Hematopoietic multipotent progenitor cell treated with erythropoietin and hydrocortisone succinate and interleukin-3 and kit ligand, for 15 days (in vitro differentiated cells): ENCODE results near the gene CREG2.
A peak's percentile ranks its signal among the peaks of the same experiment; 100 is the strongest.

Experiments
- DNase-seq: peaks from one replicate; pipeline ENCODE4 v3.0.0-alpha.2; 2015; ENCODE audit warnings: low spot score

CREG2 gene, protein sequence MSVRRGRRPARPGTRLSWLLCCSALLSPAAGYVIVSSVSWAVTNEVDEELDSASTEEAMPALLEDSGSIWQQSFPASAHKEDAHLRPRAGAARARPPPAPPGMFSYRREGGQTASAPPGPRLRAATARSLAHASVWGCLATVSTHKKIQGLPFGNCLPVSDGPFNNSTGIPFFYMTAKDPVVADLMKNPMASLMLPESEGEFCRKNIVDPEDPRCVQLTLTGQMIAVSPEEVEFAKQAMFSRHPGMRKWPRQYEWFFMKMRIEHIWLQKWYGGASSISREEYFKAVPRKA

DNA sequence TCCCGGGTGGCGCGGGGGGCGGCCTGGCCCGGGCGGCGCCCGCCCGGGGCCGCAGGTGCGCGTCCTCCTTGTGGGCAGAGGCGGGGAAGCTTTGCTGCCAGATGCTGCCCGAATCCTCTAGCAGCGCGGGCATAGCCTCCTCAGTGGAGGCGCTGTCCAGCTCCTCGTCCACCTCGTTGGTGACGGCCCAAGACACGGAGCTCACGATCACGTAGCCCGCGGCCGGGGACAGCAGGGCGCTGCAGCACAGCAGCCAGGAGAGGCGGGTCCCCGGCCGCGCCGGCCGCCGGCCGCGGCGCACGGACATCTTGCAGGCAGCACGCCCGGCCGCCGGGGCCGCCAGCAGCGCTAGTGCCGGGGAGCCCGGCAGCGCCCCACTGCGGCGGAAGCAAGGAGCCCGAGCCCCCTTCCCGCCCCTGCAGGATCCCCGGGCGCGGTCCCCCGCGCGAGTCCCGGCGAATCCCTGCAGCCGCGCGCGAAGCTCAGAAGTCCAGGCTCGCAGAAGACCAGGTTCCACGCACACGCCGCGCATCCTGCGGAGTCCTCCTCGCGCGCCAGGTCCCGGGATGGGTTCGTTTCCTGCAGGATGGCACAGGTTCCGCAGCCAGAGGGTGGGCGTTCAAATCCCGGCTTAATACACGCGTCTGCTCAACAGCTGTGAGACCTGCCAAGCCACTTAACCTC is at the start of gene CREG2:
Gene CREG2, minus strand, starts transcription at position 353 of the 684 bp plus-strand sequence. Its CDS starts 46 bp downstream, at position 307.
- DNase-seq = no peak

DNA sequence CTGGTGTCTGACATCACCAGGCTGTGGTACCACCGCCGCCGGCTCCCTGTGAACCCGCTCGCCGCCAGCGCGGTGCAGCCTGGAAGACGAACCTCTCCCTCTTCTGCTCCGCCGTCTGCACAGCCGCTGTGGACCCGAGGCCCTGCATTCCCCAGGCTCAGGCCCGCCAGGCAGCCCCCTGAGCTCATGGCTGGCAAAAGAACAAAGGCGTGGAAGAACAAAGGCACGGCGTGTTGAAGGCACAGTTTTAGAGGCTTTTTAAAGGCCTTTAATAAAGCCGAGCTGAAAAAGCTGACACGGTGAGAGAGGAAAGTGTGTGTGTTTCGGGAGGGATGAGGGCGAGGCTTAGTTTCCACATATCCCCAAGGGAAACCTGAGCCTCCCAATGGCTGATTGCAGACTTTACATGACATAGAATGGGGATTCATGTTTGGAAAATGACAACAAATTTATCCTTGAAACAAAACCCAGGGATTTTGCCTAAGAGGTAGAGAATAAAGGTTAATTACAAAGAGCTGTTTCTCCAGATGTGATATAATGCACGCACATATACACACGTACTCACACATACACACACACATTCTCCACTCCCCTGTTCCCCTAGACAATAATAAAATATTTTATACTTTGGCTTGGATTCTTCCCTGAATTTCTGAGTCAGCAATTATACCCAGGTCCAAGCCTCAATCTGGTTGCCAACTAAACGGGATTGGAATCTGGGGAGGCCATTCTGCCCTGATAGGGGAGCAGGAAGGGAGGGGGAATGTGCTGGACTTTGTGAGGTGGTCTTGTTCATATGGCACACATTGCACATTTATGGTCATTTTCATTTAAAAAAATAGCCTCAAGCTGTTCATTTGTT is 47.9 kb upstream of the CREG2 start:
- DNase-seq = no peak

DNA sequence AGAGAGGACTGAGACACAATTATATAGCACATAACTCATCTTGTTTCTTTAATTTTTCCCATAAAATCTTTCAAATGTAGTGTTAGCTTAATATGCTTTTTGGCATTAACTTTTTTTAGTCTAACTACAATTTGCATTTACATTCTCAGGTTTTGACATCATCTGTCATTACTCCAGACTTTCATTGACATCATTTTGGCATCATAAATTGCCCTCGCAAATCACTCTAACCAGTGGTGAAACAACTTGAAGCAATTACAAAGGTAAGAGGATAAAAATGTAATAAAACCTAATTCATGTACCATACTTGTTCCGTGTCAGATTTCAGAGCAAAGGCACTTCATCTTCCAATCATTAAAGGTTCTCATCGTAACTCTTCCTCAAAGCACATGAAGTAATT is 46.2 kb upstream of the CREG2 start:
- DNase-seq = no peak

DNA sequence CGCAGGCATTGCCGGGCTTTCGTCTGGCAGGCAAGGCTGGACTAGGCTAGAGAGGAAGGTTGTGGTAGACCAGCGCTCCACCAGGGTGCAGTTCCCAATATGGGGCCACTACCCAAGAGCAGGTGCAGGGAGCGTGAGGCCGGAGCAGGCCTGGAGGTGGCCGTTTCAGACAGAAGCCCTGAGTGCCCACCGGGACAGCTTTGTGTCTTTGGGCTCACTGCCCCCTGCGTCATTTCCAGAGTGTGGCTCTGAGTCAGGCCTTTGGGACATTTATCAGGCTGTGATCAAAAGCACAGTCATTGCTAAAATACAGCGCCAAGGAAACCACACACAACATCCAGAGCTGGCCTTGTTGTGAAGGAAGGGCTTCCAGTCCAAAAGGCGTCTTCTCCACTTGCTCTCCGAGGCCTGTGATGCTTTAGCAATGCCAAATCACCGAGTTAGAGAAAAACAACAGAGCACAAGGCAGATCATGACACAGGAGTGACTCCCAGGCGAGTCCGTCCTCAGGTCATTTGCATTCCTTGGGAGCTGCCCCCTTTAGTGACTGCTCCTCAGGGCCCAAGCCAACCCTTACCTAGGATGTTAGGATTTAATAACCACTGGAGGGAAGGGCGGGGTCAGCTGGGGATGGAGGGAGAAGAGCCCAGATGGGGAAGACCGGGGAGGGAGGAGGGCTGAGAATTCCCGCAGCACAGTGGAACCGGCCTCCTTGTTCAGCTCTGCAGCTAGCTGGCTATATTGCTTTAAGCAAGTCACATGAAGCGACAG is 45.3 kb upstream of the CREG2 start:
- DNase-seq = no peak

DNA sequence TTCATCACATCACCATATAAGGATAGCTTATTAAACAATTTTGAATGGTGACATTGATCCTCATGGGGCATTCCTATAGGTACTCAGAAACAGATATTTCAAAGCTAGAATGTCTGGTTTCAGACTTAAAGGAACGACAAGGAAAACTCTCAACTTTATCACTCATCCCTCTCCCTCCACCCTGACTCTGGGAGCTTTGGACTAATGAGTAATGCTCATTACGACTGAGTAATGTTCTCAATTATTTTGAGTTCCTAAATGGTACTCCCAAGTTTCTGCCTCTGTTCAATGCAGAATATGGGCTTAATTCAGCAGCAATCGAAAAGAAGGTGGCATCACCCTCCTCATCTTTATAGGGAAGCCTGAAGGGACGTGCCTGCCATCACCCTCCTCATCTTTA is 44.2 kb upstream of the CREG2 start:
- no peak for DNase-seq

DNA sequence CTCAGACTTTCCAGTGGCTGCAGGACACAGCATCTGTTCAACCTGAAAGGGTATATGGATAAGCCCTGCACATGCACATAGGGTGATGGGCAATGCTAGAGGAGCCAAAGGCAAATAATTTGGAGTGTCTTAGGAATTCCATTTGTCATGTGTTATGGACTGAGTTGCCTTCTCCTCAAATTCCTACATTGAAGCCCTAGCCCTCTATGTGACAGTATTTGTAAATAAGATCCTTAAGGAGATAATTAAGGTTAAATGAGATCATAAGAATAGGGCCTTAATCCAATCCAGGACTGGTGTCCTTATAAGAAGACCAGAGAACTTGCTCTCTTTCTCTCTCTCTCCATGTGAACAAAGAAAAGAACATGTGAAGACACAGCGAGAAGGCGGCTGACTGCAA is 42.9 kb upstream of the CREG2 start:
- DNase-seq = no peak

DNA sequence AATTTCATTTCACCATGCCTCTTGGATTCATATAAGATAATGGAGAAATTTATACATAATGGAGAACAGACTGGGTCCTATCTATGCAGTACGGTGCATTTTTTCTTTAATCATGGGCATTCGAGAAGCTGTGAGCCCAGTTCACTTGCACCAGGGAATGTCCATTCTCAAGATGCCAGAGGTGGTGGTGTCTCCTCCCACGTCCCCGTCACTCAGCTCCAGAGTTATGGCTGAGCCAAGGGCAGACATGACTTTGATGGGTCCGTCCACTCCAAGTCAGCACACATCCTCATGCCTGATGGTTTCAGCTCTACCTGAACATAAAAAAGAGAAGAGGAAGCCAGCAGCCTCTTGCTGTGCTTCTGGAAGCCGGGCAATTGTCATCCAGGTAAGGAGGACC is 42.1 kb upstream of the CREG2 start:
- DNase-seq = no peak

DNA sequence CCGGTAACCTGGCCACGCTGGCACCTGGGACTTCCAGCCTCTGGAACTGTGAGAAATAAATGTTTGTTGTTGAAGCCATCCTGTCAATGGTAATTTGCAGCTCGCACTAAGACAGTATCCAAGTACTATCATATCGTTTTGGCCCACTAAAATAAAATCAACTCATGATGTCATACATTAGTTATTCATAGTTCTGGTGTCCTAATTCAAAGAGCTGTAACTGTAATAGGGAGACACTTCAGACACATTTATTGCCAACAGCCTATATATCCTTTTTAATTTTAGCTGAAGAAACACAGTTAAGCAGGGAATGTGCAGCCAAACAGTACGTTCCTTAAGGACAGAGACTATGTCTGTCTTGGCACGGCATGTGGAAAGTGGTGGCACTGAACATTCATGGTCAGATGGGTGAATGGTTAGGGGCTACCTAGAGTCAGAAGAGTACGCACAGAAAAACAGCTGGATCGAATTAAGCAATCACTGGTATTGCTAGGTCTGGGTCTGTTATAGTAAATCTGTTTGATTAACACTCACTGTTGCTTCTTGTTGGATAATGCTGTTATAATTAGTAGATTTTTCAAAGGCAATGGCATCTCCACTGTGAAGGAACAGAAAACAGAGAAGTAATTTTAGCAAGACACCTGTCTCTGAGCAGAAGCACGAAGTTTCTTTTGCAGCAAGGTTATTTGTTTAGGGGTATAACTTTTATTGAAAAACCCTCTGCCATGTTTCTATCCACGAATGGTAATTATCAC is 41.3 kb upstream of the CREG2 start:
- DNase-seq = no peak

DNA sequence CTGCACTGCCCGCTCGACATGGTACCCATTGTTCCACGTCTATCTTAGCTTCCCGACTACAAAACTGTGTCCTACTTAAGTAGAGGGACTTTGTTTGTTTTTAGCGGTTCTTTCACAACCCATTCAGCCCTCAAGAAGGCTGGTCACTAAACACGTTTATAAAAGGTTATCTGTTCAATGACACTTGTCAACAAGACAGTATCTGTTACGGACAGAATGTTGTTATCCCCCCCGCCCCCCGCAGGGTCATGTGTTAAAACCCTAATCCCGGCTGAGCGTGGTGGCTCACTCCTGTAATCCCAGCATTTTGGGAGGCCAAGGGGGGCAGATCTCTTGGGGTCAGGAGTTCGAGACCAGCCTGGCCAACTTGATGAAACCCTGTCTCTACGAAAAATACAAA is 40.4 kb upstream of the CREG2 start:
- DNase-seq = no peak

DNA sequence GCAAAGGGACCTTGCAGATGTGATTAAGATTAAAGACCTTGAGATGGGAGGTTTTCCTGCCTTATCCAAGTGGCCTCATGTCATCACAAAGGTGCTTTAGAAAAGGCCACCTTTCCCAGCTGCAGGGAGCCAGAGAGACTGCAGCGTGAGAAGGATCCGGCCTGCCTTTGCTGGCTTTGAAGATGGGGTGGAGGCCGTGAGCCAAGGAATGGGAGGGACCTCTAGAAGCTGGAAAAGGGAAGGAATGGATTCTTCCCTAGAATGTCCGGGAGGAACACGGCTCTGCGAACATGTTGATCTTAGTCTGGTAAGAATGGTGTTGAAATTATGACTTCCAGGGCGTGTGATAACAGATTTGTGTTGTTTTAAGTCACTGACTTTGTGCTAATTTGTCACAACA is 39.9 kb upstream of the CREG2 start:
- no peak for DNase-seq

DNA sequence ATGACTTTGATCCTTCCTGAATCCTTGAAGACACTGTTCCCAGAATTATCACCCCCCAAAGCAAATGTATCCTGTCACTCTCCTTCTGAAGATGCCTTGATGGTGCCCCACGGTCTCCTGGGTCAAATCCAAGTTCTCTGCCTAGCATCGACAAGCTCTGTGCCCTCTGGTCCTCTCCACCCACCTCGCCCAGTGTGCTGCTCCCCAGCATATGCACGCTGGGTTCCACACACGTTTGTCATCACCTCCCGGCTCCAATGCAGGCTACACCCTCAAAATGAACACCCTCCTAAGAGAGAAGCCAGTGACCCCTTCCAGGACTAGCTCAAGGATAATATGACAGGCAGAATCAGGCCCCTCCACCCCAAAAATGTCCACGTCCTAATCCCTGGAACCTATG is 39.5 kb upstream of the CREG2 start:
- DNase-seq = no peak

DNA sequence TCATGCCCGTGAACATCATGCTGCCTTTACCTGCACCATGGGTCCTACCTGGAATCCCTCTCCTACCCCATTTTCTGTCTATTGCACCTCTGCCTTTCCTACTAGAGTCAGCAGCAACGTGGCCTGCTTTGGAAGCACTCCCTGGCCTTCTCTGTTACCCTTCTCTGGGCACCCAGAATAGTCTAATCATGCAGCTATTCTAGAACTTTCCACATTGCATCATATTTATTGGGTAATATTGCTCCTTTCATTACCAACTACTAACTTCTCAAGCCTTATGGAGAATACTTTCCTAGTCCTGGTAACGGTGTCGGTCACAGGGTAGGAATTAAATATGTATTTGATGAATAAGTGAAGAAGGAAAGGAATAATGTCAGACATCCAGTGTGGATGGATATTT is 33.3 kb upstream of the CREG2 start:
- no peak for DNase-seq

DNA sequence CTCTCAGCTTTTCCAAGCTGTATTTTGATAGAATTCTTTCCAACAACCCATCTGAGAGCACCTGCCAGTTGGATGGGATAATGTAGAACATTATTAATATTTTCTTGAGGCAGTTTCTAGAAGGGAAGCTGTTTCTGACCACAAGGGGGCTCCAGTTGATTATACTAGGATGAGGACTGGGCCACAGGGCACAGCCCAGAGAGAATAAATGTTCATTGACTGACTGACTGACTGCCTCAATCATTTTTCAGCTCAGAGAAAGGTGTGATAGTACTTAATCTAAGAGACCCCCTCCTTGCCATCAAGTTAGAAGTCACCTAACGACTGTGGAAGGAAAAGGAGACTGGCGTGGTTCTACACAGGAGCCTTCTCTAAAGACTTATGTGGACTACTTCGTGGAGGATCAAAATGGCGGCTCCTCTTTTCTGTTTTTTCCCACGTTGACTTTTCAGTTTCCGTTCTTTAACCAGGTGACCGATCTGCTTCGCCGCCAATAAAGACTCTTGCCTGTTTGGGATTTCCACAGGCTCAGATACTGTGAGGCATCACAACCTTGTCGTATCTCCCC is 31.9 kb upstream of the CREG2 start:
- DNase-seq = peak; percentile 48

DNA sequence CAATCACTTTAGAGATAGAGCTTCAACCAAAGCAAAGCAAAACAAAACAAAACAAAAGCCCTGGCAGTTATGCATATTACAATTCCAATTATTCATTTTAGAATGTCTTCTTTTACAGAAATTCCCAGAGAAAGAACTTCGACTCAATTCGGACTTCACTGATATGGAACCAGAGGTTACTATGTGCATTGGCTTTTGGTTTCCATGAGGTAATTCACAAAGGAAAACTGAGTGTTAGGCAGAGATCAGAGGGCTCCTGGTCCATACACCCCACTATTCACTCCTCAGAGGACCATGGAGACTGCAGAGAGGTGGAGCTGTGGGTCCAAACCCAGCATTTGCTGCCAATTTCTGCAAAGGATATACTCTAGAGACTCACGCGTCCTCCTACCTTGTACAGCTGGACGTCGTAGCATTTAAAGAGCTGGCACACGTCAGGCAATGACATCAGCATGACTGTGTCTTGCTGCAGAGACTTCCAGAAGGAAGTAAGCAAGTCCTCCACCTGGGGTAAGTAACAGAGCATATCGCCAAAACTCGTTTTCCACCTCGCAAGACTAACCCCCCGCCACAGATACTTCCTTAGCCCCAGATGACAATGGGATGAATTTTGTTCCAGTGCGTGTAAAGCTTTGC is 31.3 kb upstream of the CREG2 start:
- DNase-seq = no peak

DNA sequence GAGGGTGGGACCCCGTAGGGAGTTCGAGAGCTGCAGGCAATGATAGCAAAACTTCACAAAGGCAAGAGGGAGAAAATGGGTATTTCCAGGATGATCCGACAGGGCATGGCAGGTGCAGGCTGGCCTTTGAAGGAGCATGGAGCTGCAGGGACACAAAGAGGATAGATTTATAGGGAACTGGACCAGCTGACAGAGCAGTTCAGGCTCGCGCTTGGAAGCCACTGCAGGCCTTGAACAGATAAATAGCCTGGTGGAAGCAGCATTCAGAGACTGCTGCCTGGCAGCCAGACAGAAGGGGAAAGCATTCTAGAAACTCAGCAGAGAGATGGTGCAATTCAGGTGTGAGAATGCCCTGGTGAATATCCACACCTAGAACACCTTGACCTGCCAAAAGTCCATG is 29.3 kb upstream of the CREG2 start:
- DNase-seq = no peak

DNA sequence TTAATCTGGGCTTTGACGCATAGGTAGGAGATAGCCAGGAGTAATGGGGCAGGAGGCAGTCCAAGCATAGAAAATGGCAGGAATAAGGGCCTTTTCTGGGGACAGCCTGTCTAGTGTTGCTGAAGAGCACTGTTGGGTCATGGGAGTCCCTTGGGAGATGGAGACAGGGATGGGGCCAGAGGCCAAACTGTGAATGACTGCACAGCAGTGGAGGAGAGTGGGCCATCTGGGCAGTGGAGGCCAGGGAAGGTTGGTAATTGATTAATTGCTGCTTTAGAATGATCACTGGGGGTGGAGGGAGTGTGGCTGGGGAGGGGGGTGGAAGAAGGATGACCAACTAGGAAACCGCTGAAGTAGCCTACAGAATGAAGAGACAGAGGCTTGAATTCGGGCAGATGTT is 28.6 kb upstream of the CREG2 start:
- no peak for DNase-seq

DNA sequence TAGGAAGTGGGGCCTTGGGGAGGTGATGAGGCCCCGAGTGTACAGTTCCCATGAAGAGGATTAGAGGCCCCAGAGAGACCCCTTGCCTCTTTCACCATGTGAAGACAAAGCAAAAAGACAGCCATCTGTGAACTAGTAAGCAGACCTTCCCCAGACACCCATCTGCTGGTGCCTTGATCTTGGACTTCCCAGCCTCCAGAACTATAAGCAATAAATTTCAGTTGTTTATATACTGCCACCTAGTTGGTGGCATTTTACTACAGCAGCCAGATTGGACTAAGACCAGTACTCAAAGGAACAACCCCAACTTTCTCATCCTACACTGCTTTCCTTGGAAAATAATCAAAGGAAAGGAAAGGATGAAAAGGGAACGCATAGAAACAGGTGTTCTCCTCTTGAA is 27.9 kb upstream of the CREG2 start:
- no peak for DNase-seq

DNA sequence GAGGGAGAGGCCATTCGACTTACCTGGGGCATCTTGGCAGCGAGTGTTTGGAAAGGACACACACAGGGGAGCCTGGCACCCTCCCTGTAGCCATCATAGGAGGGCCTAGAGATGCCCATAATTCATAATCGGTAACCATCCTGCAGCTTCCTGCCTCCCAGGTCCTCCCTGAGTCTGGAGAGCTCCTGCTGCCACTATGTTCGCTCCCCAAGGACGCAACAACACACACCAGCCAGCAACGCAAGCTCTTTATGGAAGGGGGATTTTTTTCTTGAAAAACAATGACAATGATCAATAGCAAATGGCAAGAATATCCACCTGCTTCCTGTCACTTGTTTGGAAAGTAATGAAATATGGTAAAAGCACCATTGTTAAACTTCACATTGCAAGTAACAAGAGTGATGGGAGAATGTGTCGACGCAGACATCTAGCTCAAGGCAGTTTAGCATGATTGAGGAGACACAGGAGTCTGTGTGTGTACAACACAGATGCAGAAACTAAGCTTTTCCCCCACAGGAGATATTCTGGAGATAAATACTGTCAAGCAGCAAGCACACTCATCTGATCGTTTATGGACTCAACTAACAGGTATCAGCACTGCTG is 24.9 kb upstream of the CREG2 start:
- DNase-seq = no peak

DNA sequence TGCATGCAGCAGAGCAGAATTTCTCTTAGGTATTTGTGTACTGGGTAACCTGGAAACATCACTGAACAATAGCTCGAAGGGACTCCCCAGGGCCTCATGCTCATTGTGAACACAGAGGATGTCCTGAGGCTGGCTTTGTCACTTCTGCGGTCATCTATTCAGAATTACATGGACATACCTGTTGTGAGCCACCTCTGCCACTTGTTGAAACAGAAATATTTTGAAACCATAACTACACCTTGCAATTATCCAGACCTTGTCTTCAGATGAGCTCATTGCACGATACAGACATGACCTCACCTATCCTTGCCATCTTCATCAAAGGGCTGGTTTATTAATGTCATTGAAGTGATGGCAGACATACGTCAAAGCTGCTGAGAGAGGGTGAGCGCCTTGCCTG is 23.4 kb upstream of the CREG2 start:
- no peak for DNase-seq

DNA sequence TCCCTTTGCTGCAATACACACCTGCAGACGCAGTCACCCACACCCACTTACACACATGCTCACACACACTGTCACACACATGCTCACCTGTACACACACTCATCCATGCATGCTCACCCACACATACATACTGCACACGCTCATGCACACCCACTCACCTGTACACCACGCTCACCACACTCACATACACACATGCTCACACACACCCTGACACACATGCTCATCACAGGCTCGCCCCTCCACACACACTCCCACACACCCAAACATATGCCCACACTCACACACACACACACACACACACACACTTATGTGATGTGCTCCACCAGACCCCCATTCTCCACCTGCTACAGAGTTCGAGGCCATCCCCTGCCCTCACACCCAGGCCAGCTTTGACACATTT is 22.8 kb upstream of the CREG2 start:
- DNase-seq = no peak
